OCI-LY1 (cell line): ENCODE results near the gene ADARB2.
A peak's percentile ranks its signal among the peaks of the same experiment; 100 is the strongest.

Source experiments
- H2AFZ ChIP-seq: fragments of 200-600 bp; sonication (generic), shearing (Covaris generic); 2 replicates; pipeline ENCODE4 v1.6.0; 2014; ENCODE audit warnings: antibody characterized with exemption, mild to moderate bottlenecking, low read length
- H3F3A ChIP-seq: fragments of 200-600 bp; sonication (generic), shearing (Covaris generic); 2 replicates; pipeline ENCODE4 v1.6.0; 2014; ENCODE audit warnings: mild to moderate bottlenecking, antibody characterized with exemption, low read length, moderate library complexity; ENCODE audit not compliant: insufficient read depth
- H3K27ac ChIP-seq: fragments of 200-600 bp; sonication (generic); 2 replicates; pipeline ENCODE4 v1.5.1; 2014; ENCODE audit warnings: low read length, mixed run types, mild to moderate bottlenecking, low read depth; ENCODE audit not compliant: poor library complexity, severe bottlenecking
- H3K27me3 ChIP-seq: fragments of 200-600 bp; sonication (generic); 2 replicates; pipeline ENCODE4 v1.6.0; 2014; ENCODE audit warnings: antibody characterized with exemption, mild to moderate bottlenecking, low read length, moderate library complexity; ENCODE audit not compliant: insufficient read depth
- H3K36me3 ChIP-seq: fragments of 200-600 bp; sonication (generic); 2 replicates; pipeline ENCODE4 v1.6.1; 2014; ENCODE audit warnings: mild to moderate bottlenecking, antibody characterized with exemption, low read length, moderate library complexity, mixed read lengths; ENCODE audit not compliant: insufficient read depth
- H3K4me1 ChIP-seq: fragments of 200-600 bp; sonication (generic); 2 replicates; pipeline ENCODE4 v1.5.1; 2014; ENCODE audit warnings: mild to moderate bottlenecking, low read length, moderate library complexity; ENCODE audit not compliant: insufficient read depth, severe bottlenecking
- H3K4me2 ChIP-seq: fragments of 200-600 bp; sonication (generic), shearing (Covaris generic); 2 replicates; pipeline ENCODE4 v1.6.1; 2014; ENCODE audit warnings: low read length
- H3K4me3 ChIP-seq: fragments of 200-600 bp; sonication (generic); 2 replicates; pipeline ENCODE4 v1.5.1; 2014; ENCODE audit warnings: low read length, low read depth, mild to moderate bottlenecking, mixed read lengths; ENCODE audit not compliant: poor library complexity, severe bottlenecking
- H3K79me2 ChIP-seq: fragments of 200-600 bp; shearing (Covaris generic); 2 replicates; pipeline ENCODE4 v1.6.1; 2016; ENCODE audit warnings: mixed run types, low read length, mixed read lengths; ENCODE audit not compliant: insufficient read depth
- H3K9ac ChIP-seq: fragments of 200-600 bp; sonication (generic), shearing (Covaris generic); 2 replicates; pipeline ENCODE4 v1.6.1; 2014; ENCODE audit warnings: mild to moderate bottlenecking, low read length, mixed read lengths
- H3K9me2 ChIP-seq: fragments of 200-600 bp; sonication (generic), shearing (Covaris generic); 2 replicates; pipeline ENCODE4 v1.6.1; 2014; ENCODE audit warnings: low read depth, mild to moderate bottlenecking, low read length, mixed read lengths
- H3K9me3 ChIP-seq: fragments of 200-600 bp; shearing (Covaris generic); 2 replicates; pipeline ENCODE4 v1.6.1; 2014; ENCODE audit warnings: low read length, mixed read lengths
- H4K20me1 ChIP-seq: fragments of 200-600 bp; sonication (generic), shearing (Covaris generic); 2 replicates; pipeline ENCODE4 v1.6.0; 2016; ENCODE audit warnings: mild to moderate bottlenecking, low read length; ENCODE audit not compliant: insufficient read depth
- CTCF ChIP-seq: fragments of 200-600 bp; sonication (generic), shearing (Covaris generic); IDR thresholded peaks from 2 replicates; pipeline ENCODE4 v1.5.1; 2017; ENCODE audit warnings: mild to moderate bottlenecking, antibody characterized with exemption, low read length, moderate library complexity, mixed read lengths
- EZH2 ChIP-seq: fragments of 200-600 bp; sonication (generic), shearing (Covaris generic); IDR thresholded peaks from 2 replicates; pipeline ENCODE4 v1.8.0; 2017; ENCODE audit warnings: borderline replicate concordance, mixed run types, mild to moderate bottlenecking, antibody characterized with exemption, low read length, moderate library complexity, mixed read lengths

Gene ADARB2

GRCh38 chr10:1600861-1601260 lies 136.5 kb downstream of the ADARB2 start:
- Histone ChIP-seq H2AFZ (no peak overlapping the region), H3F3A (no peaks in the 10 kb centered on the region), H3K79me2 (no peaks in the 10 kb centered on the region), H3K36me3 (peaks cover 6% of the 10 kb centered on the region; the same call in 1 of the 2 replicates), H3K27ac (peak overlapping the region; percentile 8), H3K4me1 (peaks cover 47% of the 10 kb centered on the region), H3K4me3 (no peak overlapping the region), H3K9me3 (no peaks in the 10 kb centered on the region), H3K9ac (no peak overlapping the region), H3K4me2 (no peak overlapping the region), H4K20me1 (no peaks in the 10 kb centered on the region), H3K9me2 (no peaks in the 10 kb centered on the region), H3K27me3 (no peaks in the 10 kb centered on the region)
- no peak for TF ChIP-seq EZH2
- TF ChIP-seq CTCF: no peak

GRCh38 chr10:1598393-1599153 lies 138.8 kb downstream of the ADARB2 start:
- no peak overlapping the region for H3K4me2 ChIP-seq

GRCh38 chr10:1597370-1598146 lies 139.8 kb downstream of the ADARB2 start:
- TF ChIP-seq EZH2 (no peak), CTCF (no peak)
- no peak overlapping the region for H2AFZ ChIP-seq
- no peaks in the 10 kb centered on the region for H3F3A ChIP-seq
- H3K4me1 ChIP-seq: peaks cover 48% of the 10 kb centered on the region
- H3K79me2 ChIP-seq: no peaks in the 10 kb centered on the region
- H3K4me3 ChIP-seq: no peak overlapping the region
- no peaks in the 10 kb centered on the region for H4K20me1 ChIP-seq
- no peak overlapping the region for H3K4me2 ChIP-seq
- H3K27me3 ChIP-seq: no peaks in the 10 kb centered on the region
- H3K9me2 ChIP-seq: no peaks in the 10 kb centered on the region
- H3K27ac ChIP-seq: peak overlapping the region; percentile 28
- H3K9me3 ChIP-seq: no peaks in the 10 kb centered on the region
- peaks cover 6% of the 10 kb centered on the region; the same call in 1 of the 2 replicates for H3K36me3 ChIP-seq
- no peak overlapping the region for H3K9ac ChIP-seq

More at GRCh38 chr10:1598393-1599153, 138.8 kb downstream of the ADARB2 start:
- Histone ChIP-seq H3K9me2 (no peaks in the 10 kb centered on the region), H4K20me1 (no peaks in the 10 kb centered on the region), H2AFZ (no peak overlapping the region), H3K9ac (no peak overlapping the region), H3K4me3 (no peak overlapping the region), H3F3A (no peaks in the 10 kb centered on the region), H3K27ac (no peak overlapping the region), H3K79me2 (no peaks in the 10 kb centered on the region), H3K36me3 (peaks cover 6% of the 10 kb centered on the region; the same call in 1 of the 2 replicates), H3K9me3 (no peaks in the 10 kb centered on the region), H3K27me3 (no peaks in the 10 kb centered on the region), H3K4me1 (peaks cover 48% of the 10 kb centered on the region)
- TF ChIP-seq EZH2: no peak
- no peak for TF ChIP-seq CTCF
